Fibroblast of upper back skin (primary cell): Measurements from ENCODE around the gene IRF2BP2.

Experiments
- DNase-seq: peaks from one replicate; pipeline ENCODE4 v3.0.0-alpha.2; 2013

The IRF2BP2 gene

GRCh38 chr1:234633246-234634003 lies 23.4 kb upstream of the IRF2BP2 start:
- no peak for DNase-seq

DNA sequence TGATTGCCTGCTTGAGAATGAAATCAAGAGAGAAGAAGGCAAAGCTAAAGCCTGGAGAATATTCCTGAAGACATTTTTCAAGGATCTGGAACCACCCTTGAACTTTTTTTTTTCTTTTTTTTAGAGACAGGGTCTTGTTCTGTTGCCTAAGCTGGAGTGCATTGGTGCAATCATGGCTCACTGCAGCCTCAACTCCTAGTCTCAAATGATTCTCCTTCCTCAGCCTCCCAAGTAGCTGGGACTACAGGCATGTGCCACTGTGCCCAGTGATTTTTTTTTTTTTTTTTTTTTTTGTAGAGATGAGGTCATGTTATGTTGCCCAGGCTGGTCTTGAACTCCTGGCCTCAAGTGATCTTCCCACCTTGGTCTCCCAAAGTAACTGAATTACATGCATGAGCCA lies 22.2 kb upstream of the IRF2BP2 start:
- DNase-seq, result no peak

- DNase-seq, result peak; percentile 87
Observed at GRCh38 chr1:234631721-234632125, 21.7 kb upstream of the IRF2BP2 start.

DNA sequence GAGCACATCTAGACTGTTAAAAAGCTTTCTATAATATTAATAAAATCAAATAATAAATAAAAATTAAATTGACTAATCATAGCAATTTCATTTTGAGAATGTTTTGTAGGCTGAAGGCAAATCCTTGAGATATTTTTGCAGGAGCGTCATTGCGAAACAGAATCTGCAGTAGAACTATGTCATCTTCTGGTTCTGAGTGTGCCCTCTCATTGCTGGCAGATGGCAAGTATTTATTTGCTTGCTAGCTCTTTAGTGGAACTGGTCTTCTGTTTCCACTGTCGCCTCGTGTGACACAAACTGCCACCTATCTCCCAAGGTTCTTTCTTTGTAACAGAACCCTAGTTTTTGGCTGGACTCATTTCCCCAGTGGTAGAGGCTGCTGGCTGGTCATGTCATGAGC lies 19.0 kb upstream of the IRF2BP2 start:
- no peak for DNase-seq

- peak; percentile 85 for DNase-seq
Observed at GRCh38 chr1:234628089-234628488, 18.1 kb upstream of the IRF2BP2 start.

DNA sequence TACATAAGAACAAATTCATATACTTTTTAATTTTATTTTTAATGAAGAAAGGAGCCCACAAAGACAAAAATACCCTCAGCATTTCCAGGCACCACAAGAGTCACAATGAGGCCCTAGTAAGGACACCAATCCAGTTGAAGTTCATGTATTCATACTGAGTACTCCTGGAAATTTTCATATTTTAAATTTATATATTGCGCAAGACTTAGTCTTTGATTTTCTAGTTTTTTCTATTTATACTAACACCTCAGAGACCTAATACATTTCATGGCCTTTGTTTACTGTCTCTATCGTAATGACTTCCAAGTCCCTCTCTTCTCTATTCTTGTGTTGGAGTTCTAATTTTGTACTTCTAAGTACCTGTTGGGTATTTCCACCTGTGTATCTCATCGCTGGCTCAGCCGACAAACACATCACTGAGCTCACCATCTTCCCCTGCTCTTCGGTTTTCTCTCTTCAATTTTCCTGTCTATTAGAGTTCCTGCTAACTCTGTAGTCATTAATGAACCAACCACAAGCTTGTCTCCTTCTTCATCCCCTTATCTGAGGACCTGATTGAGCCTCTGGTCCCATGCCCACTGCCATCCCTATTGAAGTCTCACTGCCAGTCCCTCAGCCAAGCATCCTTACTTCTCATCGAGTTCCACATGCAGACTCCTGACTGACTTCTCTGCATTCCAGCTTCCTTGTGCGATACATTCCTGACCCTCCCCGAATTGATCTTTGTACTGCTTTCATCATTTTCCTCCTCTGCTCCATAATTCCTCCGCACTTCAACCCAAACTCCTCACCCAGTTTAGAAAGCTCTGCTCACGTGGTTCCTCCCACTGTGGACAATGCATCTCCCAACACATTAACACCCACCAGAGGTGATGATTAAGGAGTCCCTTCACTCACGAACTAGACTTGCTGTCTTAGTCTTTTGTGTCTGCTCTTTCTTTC lies 17.3 kb upstream of the IRF2BP2 start:
- peak; percentile 75 for DNase-seq

DNA sequence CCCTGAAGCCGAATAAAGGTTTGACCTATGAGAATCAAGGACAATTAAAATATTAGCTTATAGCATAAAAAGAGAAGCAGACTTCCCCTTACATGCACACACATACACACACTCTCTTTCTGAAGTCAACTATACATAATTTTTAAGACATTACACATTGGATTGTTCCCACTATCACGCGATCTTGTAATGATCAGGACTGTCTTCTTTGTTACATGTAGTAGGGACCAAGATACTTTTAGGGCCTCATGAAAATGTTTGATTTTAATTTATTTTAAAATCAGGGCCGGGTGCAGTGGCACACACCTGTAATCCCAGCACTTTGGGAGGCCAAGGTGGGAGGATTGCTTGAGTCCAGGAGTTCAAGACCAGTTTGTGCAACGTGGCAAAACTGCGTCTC lies 16.4 kb upstream of the IRF2BP2 start:
- no peak for DNase-seq

GRCh38 chr1:234624724-234625117 lies 14.7 kb upstream of the IRF2BP2 start:
- no peak for DNase-seq

- DNase-seq, result peak; percentile 99
Observed at GRCh38 chr1:234621657-234622335, 11.8 kb upstream of the IRF2BP2 start.

DNA sequence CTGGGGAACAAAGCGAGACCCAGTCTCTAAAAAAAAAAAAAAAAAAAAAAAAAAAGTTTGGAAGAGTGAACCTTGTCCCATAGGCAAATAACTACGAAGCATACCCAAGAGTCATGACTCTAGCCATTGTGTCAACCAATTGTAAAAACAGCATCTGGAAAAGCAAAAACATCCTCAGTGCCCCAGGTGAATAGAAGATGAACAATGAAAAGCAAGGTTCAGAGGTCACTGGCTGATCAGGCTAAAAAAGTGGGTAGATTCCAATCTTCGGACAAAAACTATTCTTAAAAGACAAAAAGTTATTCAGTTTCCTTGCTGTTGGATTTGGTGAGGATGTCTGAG lies 11.1 kb upstream of the IRF2BP2 start:
- no peak for DNase-seq

DNA sequence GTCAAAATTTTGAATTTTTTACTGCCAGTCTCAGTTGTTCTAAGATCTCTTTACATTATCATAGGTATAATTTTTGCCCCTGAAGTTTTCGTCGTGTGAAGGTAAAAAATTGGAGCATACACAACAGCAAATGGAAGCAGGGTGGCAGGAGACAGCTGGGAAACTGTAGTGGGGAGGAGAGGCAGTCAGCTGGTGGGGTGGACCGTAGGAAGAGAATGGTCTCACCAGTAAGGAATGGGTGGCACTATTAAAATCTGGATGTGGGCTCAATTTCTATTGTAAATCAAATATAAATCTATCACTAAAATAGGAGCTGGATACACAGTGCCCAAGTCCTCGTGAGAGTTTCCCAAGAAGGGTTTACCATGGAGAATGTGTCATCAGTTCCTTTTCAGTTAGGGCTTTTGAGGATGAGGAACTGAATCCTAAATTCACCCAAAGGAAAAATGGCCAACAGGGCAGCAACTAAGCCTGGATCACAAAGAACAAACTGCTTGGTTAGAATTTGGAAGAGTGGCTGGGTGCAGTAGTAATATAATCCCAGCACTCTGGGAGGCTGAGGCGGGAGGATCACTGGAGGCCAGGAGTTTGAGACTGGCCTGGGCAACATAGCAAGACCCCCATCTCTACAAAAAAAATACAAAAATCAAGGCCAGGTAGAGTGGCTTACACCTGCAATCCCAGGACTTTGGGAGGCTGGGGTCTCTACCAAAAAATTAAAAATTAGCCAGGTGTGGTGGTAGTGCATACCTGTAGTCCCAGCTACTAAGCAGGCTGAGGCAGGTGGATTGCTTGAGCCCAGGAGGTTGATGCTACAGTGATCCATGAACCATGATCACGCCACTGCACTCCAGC lies 10.5 kb upstream of the IRF2BP2 start:
- peak; percentile 32 for DNase-seq

DNA sequence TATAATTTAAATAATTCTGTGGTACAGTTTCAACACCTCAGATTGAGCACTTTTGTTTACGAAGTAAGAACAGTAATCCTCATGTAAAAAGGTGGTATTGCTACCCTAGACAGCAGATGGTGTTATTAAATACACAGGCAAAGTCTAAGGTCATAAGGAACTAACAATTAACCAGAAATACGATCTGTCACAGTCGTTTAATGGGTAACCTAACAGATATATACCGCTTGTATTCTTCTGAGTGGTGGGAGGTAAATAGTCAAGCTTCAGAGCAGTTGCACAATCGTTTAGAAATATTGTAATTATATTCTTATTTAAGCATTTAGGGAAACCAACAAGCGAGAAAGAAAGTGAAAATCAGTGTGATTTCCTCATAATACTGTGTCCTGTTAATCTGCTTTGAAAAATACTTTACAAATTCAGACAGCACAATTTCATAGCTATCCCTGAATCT lies 9.8 kb upstream of the IRF2BP2 start:
- DNase-seq, result no peak

DNA sequence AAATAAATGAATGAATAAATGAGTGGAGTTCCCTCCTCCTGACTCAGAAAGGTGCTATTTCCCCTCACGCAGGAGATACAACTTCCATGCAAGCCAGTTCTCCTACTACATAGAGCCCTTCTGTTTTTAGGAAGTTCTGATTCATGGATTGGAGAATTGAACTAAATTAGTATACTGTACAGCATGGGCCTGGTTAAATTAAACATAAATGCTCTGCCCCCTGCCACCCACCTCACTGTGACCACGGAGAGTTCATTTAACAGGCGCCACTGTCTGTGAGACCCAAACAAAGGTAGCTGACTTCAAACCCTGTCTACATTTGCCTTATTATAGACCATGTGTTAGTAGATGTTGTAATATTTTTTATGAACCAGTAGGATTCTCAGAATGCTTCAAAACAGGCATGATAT lies 9.1 kb upstream of the IRF2BP2 start:
- peak; percentile 51 for DNase-seq

GRCh38 chr1:234618737-234619049 lies 8.7 kb upstream of the IRF2BP2 start:
- no peak for DNase-seq

GRCh38 chr1:234617986-234618736 lies 8.2 kb upstream of the IRF2BP2 start:
- DNase-seq, result peak; percentile 94

GRCh38 chr1:234617131-234617985 lies 7.4 kb upstream of the IRF2BP2 start:
- DNase-seq, result peak; percentile 71

DNA sequence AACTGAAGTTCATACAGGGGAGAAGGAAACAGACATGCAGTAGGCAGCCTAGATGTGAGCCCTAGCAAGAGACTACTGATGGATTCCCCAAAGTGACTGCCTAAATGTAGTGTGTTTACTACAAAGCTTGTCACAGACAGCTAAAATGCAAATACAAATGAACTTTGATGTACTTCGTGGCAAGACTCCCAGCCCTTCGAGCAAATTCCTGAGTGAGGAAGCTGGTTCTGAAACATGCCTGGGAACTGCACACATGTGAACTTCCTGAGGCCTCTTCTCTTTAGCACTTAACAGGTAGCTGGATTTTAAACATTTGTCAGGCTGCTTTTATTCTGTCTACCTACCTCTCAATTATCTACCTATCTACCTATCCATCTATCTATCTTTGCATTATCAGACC lies 6.7 kb upstream of the IRF2BP2 start:
- DNase-seq, result peak; percentile 68

DNA sequence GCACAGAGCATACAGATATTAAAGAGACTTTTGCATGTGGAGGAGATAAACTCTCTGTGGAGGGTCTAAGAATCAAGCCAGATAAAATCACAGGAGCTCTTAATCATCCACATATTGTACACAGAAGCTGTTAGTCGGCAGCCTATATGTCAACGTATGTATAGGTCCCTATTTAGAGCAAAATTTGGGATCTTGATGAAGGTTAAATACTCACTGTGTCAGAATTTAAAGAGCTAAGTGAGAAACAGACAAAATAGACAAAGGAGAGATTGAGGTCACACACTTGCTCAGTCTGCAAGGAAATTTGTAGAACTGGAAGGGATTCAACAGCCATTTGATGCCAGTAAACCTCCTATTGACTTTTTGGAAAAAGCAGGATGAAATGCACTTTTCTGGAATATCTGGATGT lies 4.1 kb upstream of the IRF2BP2 start:
- peak; percentile 70 for DNase-seq

- peak; percentile 96 for DNase-seq
Observed at GRCh38 chr1:234613128-234613875, 3.3 kb upstream of the IRF2BP2 start.
